GM18873 (cell line): Measurements from ENCODE around the gene FMO5.
"Not testable (repeated sequence)": the region's sequence is repeated elsewhere in the genome, so short reads cannot be mapped to it uniquely, and the experiment has no call there.

Experiments
- ATAC-seq: cut with Tn5 transposase; IDR thresholded peaks from one replicate; pipeline ENCODE4 v1.9.1; 2021; ENCODE audit warnings: mild to moderate bottlenecking, moderate library complexity, moderate number of reproducible peaks; ENCODE audit not compliant: unreplicated experiment, low FRiP score

FMO5 gene

GRCh38 chr1:147157116-147157515 lies 68.0 kb downstream of the FMO5 start:
- not testable (repeated sequence) for ATAC-seq

GRCh38 chr1:147156642-147157041 lies 68.5 kb downstream of the FMO5 start:
- ATAC-seq, result no peak

- no peak for ATAC-seq
Measured at GRCh38 chr1:147152772-147153171, 72.4 kb downstream of the FMO5 start.

GRCh38 chr1:147151244-147151643 lies 73.9 kb downstream of the FMO5 start:
- no peak for ATAC-seq

- no peak for ATAC-seq
Measured at GRCh38 chr1:147142886-147143285, 82.3 kb downstream of the FMO5 start.
